Natural killer cell (primary cell): ENCODE measurements around the gene USP48. TPM values are rescaled to one million over a fixed set of nuclear protein-coding genes. Genes with fewer than 3 reads are reported as not detected.

ENCODE experiments used
- ATAC-seq, 3 donors: fragments of 150-1000 bp in 2 of 3; fragments of 200-7000 bp in 1 of 3; cut with Tn5 transposase; 1 replicate in 1 of 3; 2 replicates in 2 of 3; pipeline ENCODE4 v1.10.0; 2021; ENCODE audit warnings: mild to moderate bottlenecking in 2 of 3, moderate library complexity in 2 of 3
- DNase-seq, 2 donors: peaks; one replicate each; pipeline versions ENCODE4 v3.0.0 to v3.0.0-alpha.2; 2013 to 2021; ENCODE audit warnings: mixed read lengths in 1 of 2
- H3K27ac ChIP-seq: one replicate; pipeline ENCODE4 v1.5.1; 2013; ENCODE audit warnings: mild to moderate bottlenecking, low read length
- H3K27me3 ChIP-seq: one replicate; pipeline ENCODE4 v1.6.1; 2013; ENCODE audit warnings: low read length; ENCODE audit not compliant: control insufficient read depth, insufficient read depth
- H3K36me3 ChIP-seq: one replicate; pipeline ENCODE4 v1.6.1; 2013; ENCODE audit warnings: low read length; ENCODE audit not compliant: control insufficient read depth, insufficient read depth
- H3K4me1 ChIP-seq: one replicate; pipeline ENCODE4 v1.6.1; 2013; ENCODE audit warnings: low read length; ENCODE audit not compliant: control insufficient read depth, insufficient read depth
- H3K4me3 ChIP-seq: one replicate; pipeline ENCODE4 v1.5.1; 2013; ENCODE audit warnings: low read length
- H3K9me3 ChIP-seq: one replicate; pipeline ENCODE4 v1.6.1; 2013; ENCODE audit warnings: low read length; ENCODE audit not compliant: control insufficient read depth, insufficient read depth
- H3K27ac Mint-ChIP-seq, 2 donors: one replicate each; pipeline ENCODE4 v1.8.0; 2022; ENCODE audit warnings: mild to moderate bottlenecking in 2 of 2, mixed read lengths in 2 of 2, moderate library complexity in 1 of 2
- H3K27me3 Mint-ChIP-seq, 2 donors: one replicate each; pipeline ENCODE4 v1.8.0; 2022; ENCODE audit warnings: low read depth in 2 of 2, mixed read lengths in 2 of 2
- H3K36me3 Mint-ChIP-seq: one replicate; pipeline ENCODE4 v1.8.0; 2022; ENCODE audit warnings: mixed read lengths
- H3K4me1 Mint-ChIP-seq, 2 donors: one replicate each; pipeline ENCODE4 v1.8.0; 2022; ENCODE audit warnings: mixed read lengths in 2 of 2
- H3K4me3 Mint-ChIP-seq: one replicate; pipeline ENCODE4 v1.8.0; 2022; ENCODE audit warnings: mild to moderate bottlenecking, moderate library complexity, mixed read lengths
- H3K9me3 Mint-ChIP-seq, 2 donors: one replicate each; pipeline ENCODE4 v1.8.0; 2022; ENCODE audit warnings: mixed read lengths in 2 of 2
- CTCF ChIP-seq: fragments of 200-600 bp; IDR thresholded peaks from one replicate; pipeline ENCODE4 v1.8.0; 2022; ENCODE audit warnings: antibody characterized with exemption
- WGBS: methylation state at CpG from one replicate; pipeline ENCODE4 v1.1.7; 2013; ENCODE audit warnings: missing lambda C conversion rate; ENCODE audit not compliant: insufficient coverage; 5-methylcytosine and 5-hydroxymethylcytosine counted together
- intact Hi-C: fragments of 100-400 bp; cut with micrococcal nuclease; formaldehyde crosslinking; loops from one replicate; pipeline ENCODE4 v1.14.2; 2022
- total RNA-seq, 4 donors: library from RNA; stranded (reverse); fragments of 120-200 nt in 1 of 4; gene quantifications; one replicate each; pipeline versions ENCODE4 v1.2.3 to v1.2.4, GENCODE V29; 2013 to 2022

Gene USP48
- total RNA-seq, 3 donors from 2014 or later (not counting 1 experiment from before 2014, with no cell fraction given), result 71.4 to 127 (median 90.5) TPM

GRCh38 chr1:21669258-21670058 lies 113.5 kb downstream of the USP48 start, which contains the start of gene RAP1GAP:
RAP1GAP (minus strand) TSS chr1:21669357; CDS start chr1:21620032, 49,325 bp downstream.
- peak in 1 of 2 donors; percentile 59 for DNase-seq

GRCh38 chr1:21668951-21669257 lies 114.0 kb downstream of the USP48 start:
- peaks cover 23% of the 10 kb centered on the region for H3K27me3 ChIP-seq
- intact Hi-C loops, result no loop called here
- H3K36me3 ChIP-seq, result no peaks in the 10 kb centered on the region
- no peaks in the 10 kb centered on the region for H3K9me3 ChIP-seq
- no peak overlapping the region for H3K4me3 ChIP-seq
- WGBS, result 2% methylated on average over 25 of the region's 25 CpGs
- no peak for ATAC-seq
- no peak for TF ChIP-seq CTCF
- Mint-ChIP-seq H3K9me3 (no peaks in the 10 kb centered on the region), H3K4me3 (peak overlapping the region; percentile 25), H3K36me3 (no peaks in the 10 kb centered on the region), H3K27me3 (peaks cover 15 to 25% of the 10 kb centered on the region in 2 donors), H3K27ac (no peak overlapping the region), H3K4me1 (peaks cover 0 to 5% of the 10 kb centered on the region in 2 donors)
- DNase-seq, result no peak
- no peak overlapping the region for H3K27ac ChIP-seq
- H3K4me1 ChIP-seq, result peaks cover 19% of the 10 kb centered on the region

More at GRCh38 chr1:21669258-21670058, 113.5 kb downstream of the USP48 start, which contains the start of gene RAP1GAP:
- ATAC-seq, result peak; percentile 61 to 80 (median 80)
- no peaks in the 10 kb centered on the region for H3K36me3 ChIP-seq
- H3K9me3 Mint-ChIP-seq, result no peaks in the 10 kb centered on the region
- no peak within 1 kb of the TSS for H3K27ac Mint-ChIP-seq
- H3K27me3 ChIP-seq, result peaks cover 23% of the 10 kb centered on the region
- peak within 1 kb of the TSS; percentile 68 for H3K4me3 Mint-ChIP-seq
- intact Hi-C loops, result no loop called here
- H3K27ac ChIP-seq, result no peak within 1 kb of the TSS
- H3K4me3 ChIP-seq, result no peak within 1 kb of the TSS
- H3K36me3 Mint-ChIP-seq, result no peaks in the 10 kb centered on the region
- TF ChIP-seq CTCF, result no peak
- H3K4me1 ChIP-seq, result peaks cover 19% of the 10 kb centered on the region
- peaks cover 0 to 5% of the 10 kb centered on the region in 2 donors for H3K4me1 Mint-ChIP-seq
- H3K9me3 ChIP-seq, result no peaks in the 10 kb centered on the region
- WGBS, result under 1% methylated on average over 64 of the region's 64 CpGs
- peaks cover 13 to 22% of the 10 kb centered on the region in 2 donors for H3K27me3 Mint-ChIP-seq

GRCh38 chr1:21668232-21668950 lies 114.6 kb downstream of the USP48 start:
- Histone ChIP-seq H3K36me3 (no peaks in the 10 kb centered on the region), H3K4me1 (peaks cover 19% of the 10 kb centered on the region), H3K27ac (no peak overlapping the region), H3K9me3 (no peaks in the 10 kb centered on the region), H3K27me3 (peaks cover 23% of the 10 kb centered on the region), H3K4me3 (no peak overlapping the region)
- intact Hi-C loops, result no loop called here
- no peak for ATAC-seq
- H3K4me1 Mint-ChIP-seq, result peaks cover 0 to 5% of the 10 kb centered on the region in 2 donors
- 11% methylated on average over 33 of the region's 33 CpGs for WGBS
- no peaks in the 10 kb centered on the region for H3K36me3 Mint-ChIP-seq
- no peak for DNase-seq
- H3K27me3 Mint-ChIP-seq, result peaks cover 15 to 25% of the 10 kb centered on the region in 2 donors
- H3K27ac Mint-ChIP-seq, result no peak overlapping the region
- TF ChIP-seq CTCF, result no peak
- H3K4me3 Mint-ChIP-seq, result peak overlapping the region; percentile 25
- H3K9me3 Mint-ChIP-seq, result no peaks in the 10 kb centered on the region
